ENCODE data around the gene ACVR2A.

The ACVR2A gene

DNA sequence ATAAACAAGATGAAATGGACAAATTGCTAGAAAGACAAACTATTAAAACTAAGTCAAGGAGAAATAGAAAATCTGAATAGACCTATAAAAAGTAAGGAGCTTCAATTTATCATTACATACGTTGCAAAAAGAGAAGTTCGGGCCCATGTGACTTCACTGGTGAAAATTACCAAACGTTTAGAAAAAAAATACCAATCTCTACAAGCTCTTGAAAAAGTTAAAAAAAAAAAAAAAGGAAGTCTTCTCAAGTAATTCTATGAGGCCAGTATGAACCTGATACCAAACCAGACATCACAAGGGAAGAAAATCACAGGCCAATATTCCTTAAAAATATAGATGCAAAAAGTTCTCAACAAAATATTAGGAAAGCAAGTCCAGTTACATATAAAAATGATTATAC lies 20.2 kb upstream of the ACVR2A start:
- POLR2A ChIA-PET, result no interaction called here

DNA sequence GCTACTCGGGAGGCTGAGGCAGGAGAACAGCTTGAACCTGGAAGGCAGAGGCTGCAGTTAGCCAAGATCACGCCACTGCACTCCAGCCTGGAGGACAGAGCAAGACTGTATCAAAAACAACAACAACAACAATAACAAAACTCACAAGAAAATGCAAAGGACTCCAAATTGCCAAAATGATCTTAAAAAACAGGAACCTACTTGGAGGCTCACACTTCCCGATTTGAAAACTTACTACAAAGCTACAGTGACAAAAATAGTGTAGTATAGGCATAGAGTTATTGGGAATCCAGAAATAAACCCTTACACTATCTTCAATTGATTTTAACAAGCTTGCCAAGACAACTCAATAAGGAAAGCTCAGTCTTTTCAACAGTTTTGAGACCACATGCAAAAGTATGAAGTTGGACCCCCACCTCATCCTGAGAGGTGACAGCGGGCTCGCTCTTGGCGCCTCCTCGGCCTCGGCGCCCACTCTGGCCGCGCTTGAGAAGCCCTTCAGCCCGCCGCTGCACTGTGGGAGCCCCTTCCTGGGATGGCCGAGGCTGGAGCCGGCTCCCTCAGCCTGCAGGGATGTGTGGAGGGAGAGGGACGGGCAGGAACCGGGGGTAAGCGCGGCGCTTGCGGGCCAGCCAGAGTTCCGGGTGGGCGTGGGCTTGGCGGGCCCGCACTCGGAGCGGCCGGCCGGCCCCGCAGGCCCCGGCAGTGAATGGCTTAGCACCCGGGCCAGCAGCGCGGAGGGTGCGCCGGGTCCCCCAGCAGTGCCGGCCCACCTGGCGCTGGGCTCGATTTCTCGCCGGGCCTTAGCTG lies 18.3 kb upstream of the ACVR2A start:
- POLR2A ChIA-PET, result interaction anchor here (0.7 kb wide), 1 partner anchor 10 kb away, joined by 3 read pairs; no protein-coding TSS in a partner anchor
- CTCF ChIA-PET, result no interaction called here

More for the DNA sequence above, 20.2 kb upstream of the ACVR2A start:
- TF ChIP-seq, protein P1, sequence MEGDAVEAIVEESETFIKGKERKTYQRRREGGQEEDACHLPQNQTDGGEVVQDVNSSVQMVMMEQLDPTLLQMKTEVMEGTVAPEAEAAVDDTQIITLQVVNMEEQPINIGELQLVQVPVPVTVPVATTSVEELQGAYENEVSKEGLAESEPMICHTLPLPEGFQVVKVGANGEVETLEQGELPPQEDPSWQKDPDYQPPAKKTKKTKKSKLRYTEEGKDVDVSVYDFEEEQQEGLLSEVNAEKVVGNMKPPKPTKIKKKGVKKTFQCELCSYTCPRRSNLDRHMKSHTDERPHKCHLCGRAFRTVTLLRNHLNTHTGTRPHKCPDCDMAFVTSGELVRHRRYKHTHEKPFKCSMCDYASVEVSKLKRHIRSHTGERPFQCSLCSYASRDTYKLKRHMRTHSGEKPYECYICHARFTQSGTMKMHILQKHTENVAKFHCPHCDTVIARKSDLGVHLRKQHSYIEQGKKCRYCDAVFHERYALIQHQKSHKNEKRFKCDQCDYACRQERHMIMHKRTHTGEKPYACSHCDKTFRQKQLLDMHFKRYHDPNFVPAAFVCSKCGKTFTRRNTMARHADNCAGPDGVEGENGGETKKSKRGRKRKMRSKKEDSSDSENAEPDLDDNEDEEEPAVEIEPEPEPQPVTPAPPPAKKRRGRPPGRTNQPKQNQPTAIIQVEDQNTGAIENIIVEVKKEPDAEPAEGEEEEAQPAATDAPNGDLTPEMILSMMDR (IDR thresholded peaks at IDR 0.05; ENCODE audit: insufficient read depth, low read length, missing control alignments), result no peak
- DNase-seq (ENCODE audit: low read depth, low spot score), result no peak
- CTCF ChIA-PET, result no interaction called here
- H3K4me3 ChIP-seq (ENCODE audit: low read depth, low read length), result no peak overlapping the region

DNA sequence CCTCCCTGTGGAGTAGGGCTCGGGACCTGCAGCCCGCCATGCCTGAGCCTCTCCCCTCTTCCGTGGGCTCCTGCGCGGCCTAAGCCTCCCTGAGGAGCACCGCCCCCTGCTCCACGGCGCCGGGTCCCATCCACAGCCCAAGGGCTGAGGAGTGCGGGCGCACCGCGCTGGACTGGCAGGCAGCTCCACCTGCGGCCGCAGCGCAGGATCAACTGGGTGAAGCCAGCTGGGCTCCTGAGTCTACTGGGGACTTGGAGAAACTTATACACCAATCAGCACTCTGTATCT lies 17.8 kb upstream of the ACVR2A start:
- H3K4me3 ChIP-seq (ENCODE audit: low read depth, low read length), result no peak overlapping the region
- POLR2A ChIA-PET, result no interaction called here
- CTCF ChIA-PET, result no interaction called here
- DNase-seq (ENCODE audit: low read depth, low spot score), result no peak
- TF ChIP-seq, protein P1 (IDR thresholded peaks at IDR 0.05; ENCODE audit: insufficient read depth, low read length, missing control alignments), result no peak

More for the DNA sequence above, 18.3 kb upstream of the ACVR2A start:
- TF ChIP-seq, protein P1 (IDR thresholded peaks at IDR 0.05; ENCODE audit: insufficient read depth, low read length, missing control alignments), result no peak
- H3K4me3 ChIP-seq (ENCODE audit: low read depth, low read length), result no peak overlapping the region
- DNase-seq (ENCODE audit: low read depth, low spot score), result no peak

DNA sequence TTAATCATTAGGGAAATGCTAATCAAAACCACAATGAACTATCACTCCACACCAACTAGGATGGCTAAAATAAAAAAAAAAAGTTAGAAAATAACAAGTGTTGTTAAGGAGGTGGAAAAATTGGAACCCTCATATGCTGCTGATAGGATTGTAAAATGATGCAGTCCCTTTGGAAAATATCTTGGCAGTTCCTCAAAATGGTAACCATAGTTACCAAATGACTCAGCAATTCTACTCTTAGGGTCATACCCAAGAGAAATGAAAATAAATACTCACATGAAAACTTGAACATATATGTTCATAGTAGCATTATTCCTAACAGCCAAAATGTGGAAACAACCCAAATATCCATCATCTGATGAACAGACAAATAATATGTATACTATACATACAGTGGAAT lies 15.7 kb upstream of the ACVR2A start:
- DNase-seq (ENCODE audit: low read depth, low spot score), result peak; percentile 14
- ChIA-PET CTCF (no interaction called here), POLR2A (no interaction called here)
- H3K4me3 ChIP-seq (ENCODE audit: low read depth, low read length), result no peak overlapping the region
- TF ChIP-seq, protein P1 (IDR thresholded peaks at IDR 0.05; ENCODE audit: insufficient read depth, low read length, missing control alignments), result no peak

DNA sequence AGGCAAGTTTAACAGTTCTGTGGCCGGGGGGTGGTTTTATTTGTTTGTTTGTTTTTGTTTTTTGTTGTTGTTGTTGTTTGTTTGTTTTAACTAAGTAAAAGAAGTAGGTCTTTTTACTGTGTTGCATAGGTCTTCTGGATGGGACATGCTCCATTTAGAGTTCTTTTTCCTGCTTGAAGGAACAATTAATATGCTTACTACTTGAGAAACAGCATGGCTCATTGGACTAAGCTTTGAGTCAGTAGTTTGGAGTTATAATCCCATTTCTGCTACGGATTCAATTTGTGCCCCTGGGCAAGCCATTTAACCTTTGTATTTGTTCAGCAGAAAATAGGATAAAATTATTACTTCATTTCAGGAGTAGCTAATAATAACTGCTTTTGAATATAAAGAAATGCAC lies 8.7 kb upstream of the ACVR2A start:
- ChIA-PET POLR2A (no interaction called here), CTCF (no interaction called here)
- H3K4me3 ChIP-seq (ENCODE audit: low read depth, low read length), result no peak overlapping the region
- TF ChIP-seq, protein P1 (IDR thresholded peaks at IDR 0.05; ENCODE audit: insufficient read depth, low read length, missing control alignments), result no peak
- no peak for DNase-seq (ENCODE audit: low read depth, low spot score)

DNA sequence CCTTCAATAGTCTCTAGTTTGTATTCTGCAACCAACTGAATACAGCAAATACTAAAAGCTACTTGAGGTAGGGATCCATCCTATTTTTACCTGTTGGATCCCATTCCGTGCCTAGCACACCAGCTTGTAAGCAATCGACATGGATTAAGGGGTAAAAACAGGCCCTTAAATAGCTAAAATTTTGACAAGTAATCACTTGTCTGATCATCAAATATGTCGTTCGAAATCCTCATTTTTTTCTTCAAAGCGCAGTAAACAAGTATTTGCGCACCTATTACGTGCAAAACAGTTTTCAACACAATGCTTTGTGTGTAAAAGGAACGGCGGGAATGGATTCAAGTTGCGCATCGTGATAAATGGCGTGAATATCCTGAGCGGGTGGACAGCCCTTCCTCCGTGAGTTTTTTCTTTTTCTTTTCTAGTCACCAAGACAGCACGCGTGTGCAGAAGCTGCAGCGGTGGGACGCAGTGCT lies 1.4 kb upstream of the ACVR2A start:
- no peak for DNase-seq (ENCODE audit: low read depth, low spot score)
- ChIA-PET CTCF (no interaction called here), POLR2A (interaction anchor here (0.6 kb wide), 1 partner anchor 31 kb away, joined by 3 read pairs; no protein-coding TSS in a partner anchor)
- peak overlapping the region; percentile 77 for H3K4me3 ChIP-seq (ENCODE audit: low read depth, low read length)
- TF ChIP-seq, protein P1 (IDR thresholded peaks at IDR 0.05; ENCODE audit: insufficient read depth, low read length, missing control alignments), result no peak

All from AG04449 (cell line).